Activated CD4-positive, alpha-beta T cell treated with anti-CD3 and anti-CD28 coated beads for 4 hours (primary cell): ENCODE measurements around the gene ST8SIA5.

Experiments used
- DNase-seq, 2 donors: peaks; one replicate each; pipeline ENCODE4 v3.0.0-alpha.2; 2020

The ST8SIA5 gene

GRCh38 chr18:46705521-46705920, 51.3 kb downstream of the ST8SIA5 start:
- DNase-seq: no peak

- DNase-seq: no peak
Observed at GRCh38 chr18:46704816-46705215, 52.0 kb downstream of the ST8SIA5 start.

- no peak for DNase-seq
Observed at GRCh38 chr18:46704189-46704588, 52.7 kb downstream of the ST8SIA5 start.

GRCh38 chr18:46702471-46702870, 54.4 kb downstream of the ST8SIA5 start:
- DNase-seq: no peak

- no peak for DNase-seq
Observed at GRCh38 chr18:46700066-46700824, 56.6 kb downstream of the ST8SIA5 start.

- DNase-seq: no peak
Observed at GRCh38 chr18:46696702-46697101, 60.2 kb downstream of the ST8SIA5 start.

GRCh38 chr18:46696268-46696667, 60.6 kb downstream of the ST8SIA5 start:
- DNase-seq: no peak

- DNase-seq: no peak
Observed at GRCh38 chr18:46693996-46694395, 62.9 kb downstream of the ST8SIA5 start.

GRCh38 chr18:46688853-46689525, 67.9 kb downstream of the ST8SIA5 start:
- no peak for DNase-seq

GRCh38 chr18:46686186-46686585, 70.7 kb downstream of the ST8SIA5 start:
- no peak for DNase-seq

- DNase-seq: no peak
Observed at GRCh38 chr18:46683252-46683651, 73.6 kb downstream of the ST8SIA5 start.

- DNase-seq: no peak
Observed at GRCh38 chr18:46680784-46681695, 75.8 kb downstream of the ST8SIA5 start.

- no peak for DNase-seq
Observed at GRCh38 chr18:46679846-46680598, 76.8 kb downstream of the ST8SIA5 start.

GRCh38 chr18:46678785-46679399, 78.0 kb downstream of the ST8SIA5 start:
- DNase-seq: no peak

GRCh38 chr18:46678041-46678440, 78.8 kb downstream of the ST8SIA5 start:
- no peak for DNase-seq

GRCh38 chr18:46677611-46678010, 79.2 kb downstream of the ST8SIA5 start:
- no peak for DNase-seq

- no peak for DNase-seq
Observed at GRCh38 chr18:46676182-46676835, 80.5 kb downstream of the ST8SIA5 start.

GRCh38 chr18:46675112-46675511, 81.7 kb downstream of the ST8SIA5 start:
- no peak for DNase-seq

GRCh38 chr18:46672062-46672970, 84.5 kb downstream of the ST8SIA5 start:
- DNase-seq: no peak

- no peak for DNase-seq
Observed at GRCh38 chr18:46668694-46669093, 88.2 kb downstream of the ST8SIA5 start.

- no peak for DNase-seq
Observed at GRCh38 chr18:46668135-46668534, 88.7 kb downstream of the ST8SIA5 start.
